MV-4-11 (cell line): Measurements from ENCODE around the gene NUP98.
"Not testable (repeated sequence)": the region's sequence is repeated elsewhere in the genome, so short reads cannot be mapped to it uniquely, and the experiment has no call there.

Experiments used
- DNase-seq: peaks from one replicate; lab custom pipeline; 2025; lab: John Stamatoyannopoulos, UW

Gene NUP98

GRCh38 chr11:3669742-3670183, 127.6 kb downstream of the NUP98 start:
- no peak for DNase-seq

- no peak for DNase-seq
Measured at GRCh38 chr11:3669128-3669527, 128.2 kb downstream of the NUP98 start.

- no peak for DNase-seq
Measured at GRCh38 chr11:3667149-3668035, 130.0 kb downstream of the NUP98 start.

GRCh38 chr11:3666023-3666530, 131.3 kb downstream of the NUP98 start:
- DNase-seq: no peak

GRCh38 chr11:3665336-3666022, 131.9 kb downstream of the NUP98 start:
- DNase-seq: peak; percentile 63

GRCh38 chr11:3664032-3664630, 133.2 kb downstream of the NUP98 start:
- DNase-seq: no peak

- DNase-seq: no peak
Measured at GRCh38 chr11:3662856-3663255, 134.5 kb downstream of the NUP98 start.

- DNase-seq: no peak
Measured at GRCh38 chr11:3660960-3661359, 136.4 kb downstream of the NUP98 start.

- DNase-seq: no peak
Measured at GRCh38 chr11:3659595-3660515, 137.5 kb downstream of the NUP98 start.

GRCh38 chr11:3658252-3658651, 139.1 kb downstream of the NUP98 start:
- DNase-seq: no peak

- DNase-seq: not testable (repeated sequence)
Measured at GRCh38 chr11:3657331-3657730, 140.0 kb downstream of the NUP98 start.

GRCh38 chr11:3655547-3655946, 141.8 kb downstream of the NUP98 start:
- no peak for DNase-seq

GRCh38 chr11:3652514-3652913, 144.8 kb downstream of the NUP98 start:
- not testable (repeated sequence) for DNase-seq

- not testable (repeated sequence) for DNase-seq
Measured at GRCh38 chr11:3649374-3649773, 148.0 kb downstream of the NUP98 start.

GRCh38 chr11:3648843-3649242, 148.5 kb downstream of the NUP98 start:
- not testable (repeated sequence) for DNase-seq

- no peak for DNase-seq
Measured at GRCh38 chr11:3645552-3645951, 151.8 kb downstream of the NUP98 start.

- peak; percentile 37 for DNase-seq
Measured at GRCh38 chr11:3644817-3645235, 152.5 kb downstream of the NUP98 start, which contains the start of gene ART1. Gene ART1 (plus strand): TSS chr11:3645128. CDS start chr11:3659214, 14,086 bp downstream.

- not testable (repeated sequence) for DNase-seq
Measured at GRCh38 chr11:3643102-3643546, 154.2 kb downstream of the NUP98 start.

GRCh38 chr11:3642071-3642951, 155.0 kb downstream of the NUP98 start:
- peak; percentile 54 for DNase-seq

GRCh38 chr11:3641701-3642070, 155.7 kb downstream of the NUP98 start, which contains the start of gene ART5:
Gene ART5 (minus strand): TSS chr11:3641992. CDS start chr11:3641862, 130 bp downstream.
- DNase-seq: no peak
